Heart left ventricle (tissue), 13 donors: ENCODE data around the gene PTPRN2.

Experiments used
- POLR2A ChIP-seq, 2 donors: fragments of 450-650 bp; IDR thresholded peaks; one replicate each; pipeline ENCODE4 v1.6.1; 2017; ENCODE audit warnings: antibody characterized with exemption in 2 of 2, mild to moderate bottlenecking in 2 of 2, moderate library complexity in 2 of 2
- TF ChIP-seq, protein P1 (sequence below), 12 donors: fragments of 200-600 bp; sonication (generic) in 4 of 12; IDR thresholded peaks; one replicate each; pipeline versions ENCODE4 v1.5.0 to v1.8.0; 2018 to 2022; ENCODE audit warnings: antibody characterized with exemption in 12 of 12, mild to moderate bottlenecking in 5 of 12
- donor health status: ischemic (EF 13 %, LVEDD 7.1; RV severe dilation, severe dysfunction).
- donor health status: DM: no; HTN: yes; CAD: no.
- donor health status: DM: no; HTN: no; CAD: no.
- donor health status: ischemic (EF 25% LVEDD 6.9; RV normal size, moderate dysfunction).
- donor health status: ischemic (EF 25% LVEDD 5.7; RV mildly dilated, moderate dysfunction).
- donor health status: ischemic (EF 35%, LVEDD 5.7; RV mildly dilated, moderate dysfunction).
- donor health status: nonischemic (EF 11% LVEDD 7.7; RV severe dilation, severe dysfunction).
- donor health status: DM: yes; HTN: yes; CAD: no.
- donor health status: PGD.
- donor health status: ischemic (EF 29% LVEDD 5.4; RV normal size, mild dysfunction).
- donor health status: nonischemic (EF 23%, LVEDD 6.1; RV moderate dilation, normal function).

- TF ChIP-seq, protein P1, sequence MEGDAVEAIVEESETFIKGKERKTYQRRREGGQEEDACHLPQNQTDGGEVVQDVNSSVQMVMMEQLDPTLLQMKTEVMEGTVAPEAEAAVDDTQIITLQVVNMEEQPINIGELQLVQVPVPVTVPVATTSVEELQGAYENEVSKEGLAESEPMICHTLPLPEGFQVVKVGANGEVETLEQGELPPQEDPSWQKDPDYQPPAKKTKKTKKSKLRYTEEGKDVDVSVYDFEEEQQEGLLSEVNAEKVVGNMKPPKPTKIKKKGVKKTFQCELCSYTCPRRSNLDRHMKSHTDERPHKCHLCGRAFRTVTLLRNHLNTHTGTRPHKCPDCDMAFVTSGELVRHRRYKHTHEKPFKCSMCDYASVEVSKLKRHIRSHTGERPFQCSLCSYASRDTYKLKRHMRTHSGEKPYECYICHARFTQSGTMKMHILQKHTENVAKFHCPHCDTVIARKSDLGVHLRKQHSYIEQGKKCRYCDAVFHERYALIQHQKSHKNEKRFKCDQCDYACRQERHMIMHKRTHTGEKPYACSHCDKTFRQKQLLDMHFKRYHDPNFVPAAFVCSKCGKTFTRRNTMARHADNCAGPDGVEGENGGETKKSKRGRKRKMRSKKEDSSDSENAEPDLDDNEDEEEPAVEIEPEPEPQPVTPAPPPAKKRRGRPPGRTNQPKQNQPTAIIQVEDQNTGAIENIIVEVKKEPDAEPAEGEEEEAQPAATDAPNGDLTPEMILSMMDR (IDR thresholded peaks at IDR 0.05) = no peak
- TF ChIP-seq POLR2A (IDR thresholded peaks at IDR 0.05) = no peak
Measured at GRCh38 chr7:157977717-157978496, 609.7 kb downstream of the PTPRN2 start.
